Endothelial cell of umbilical vein (primary cell): ENCODE results near the gene BUB1B. TPM values are rescaled to one million over a fixed set of nuclear protein-coding genes. Genes with fewer than 3 reads are reported as not detected.

ENCODE experiments used
- BruUV-seq: library from RNA; stranded (reverse); fragments of 400-500 nt; replicated peaks from 2 replicates; lab custom pipeline; 2021; lab: Mats Ljungman, UMichigan
- CTCF ChIA-PET: fragments of 300-600, 350-600 bp; sonication (Branson Sonifier 250); formaldehyde crosslinking; loops from one replicate; lab custom pipeline; 2021; ENCODE audit warnings: antibody characterized with exemption, inconsistent platforms; lab: Charles Lee
- POLR2A ChIA-PET: fragments of 300-600, 350-600 bp; sonication (Branson Sonifier 250); formaldehyde crosslinking; loops from one replicate; lab custom pipeline; 2021; ENCODE audit warnings: antibody characterized with exemption, inconsistent platforms; lab: Charles Lee
- DNase-seq: peaks from one replicate; pipeline ENCODE4 v3.0.0-alpha.2; 2011; ENCODE audit warnings: low read depth, low spot score
- FAIRE-seq: peaks from 2 replicates; lab custom pipeline; 2011; peaks lifted over from hg19 to GRCh38; lab: Jason Lieb, UNC
- H2AFZ ChIP-seq: 2 replicates; pipeline ENCODE4 v1.6.0; 2012; ENCODE audit warnings: low read depth, low read length, control low read depth, inconsistent platforms
- H3K27ac ChIP-seq: 2 replicates; pipeline ENCODE4 v1.5.1; 2011; ENCODE audit warnings: low read depth, mild to moderate bottlenecking, control low read depth, low read length, moderate library complexity; ENCODE audit not compliant: insufficient read depth
- H3K27me3 ChIP-seq, 2 experiments: 2 replicates each; pipeline versions ENCODE4 v1.6.0 to v1.6.1; 2011; ENCODE audit warnings: low read length in 2 of 2, mixed read lengths in 1 of 2; ENCODE audit not compliant: control insufficient read depth in 2 of 2, insufficient read depth in 2 of 2
- H3K36me3 ChIP-seq, 2 experiments: 2 replicates in 1 of 2; 3 replicates in 1 of 2; pipeline ENCODE4 v1.5.1; 2011; ENCODE audit warnings: low read length in 2 of 2, mild to moderate bottlenecking in 1 of 2, moderate library complexity in 1 of 2; ENCODE audit not compliant: control insufficient read depth in 2 of 2, insufficient read depth in 2 of 2; ENCODE audit errors: extremely low read depth in 1 of 2
- H3K4me1 ChIP-seq: 3 replicates; pipeline ENCODE4 v1.5.1; 2011; ENCODE audit warnings: mild to moderate bottlenecking, low read length; ENCODE audit not compliant: control insufficient read depth, insufficient read depth; ENCODE audit errors: extremely low read depth
- H3K4me2 ChIP-seq: 2 replicates; pipeline ENCODE4 v1.6.1; 2011; ENCODE audit warnings: low read length, control low read depth, mixed read lengths; ENCODE audit not compliant: insufficient read depth
- H3K4me3 ChIP-seq, 3 experiments: fragments of 200-600 bp in 1 of 3; sonication (generic), shearing (Covaris generic) in 1 of 3; replicated peaks in 1 of 3; 2 replicates each; pipeline ENCODE4 v1.5.1; 2011 to 2016; ENCODE audit warnings: control low read depth in 3 of 3, low read length in 3 of 3, mild to moderate bottlenecking in 2 of 3, inconsistent platforms in 1 of 3, low read depth in 1 of 3, moderate library complexity in 1 of 3; ENCODE audit not compliant: insufficient read depth in 1 of 3
- H3K79me2 ChIP-seq: 2 replicates; pipeline ENCODE4 v1.6.0; 2012; ENCODE audit warnings: low read length, inconsistent platforms; ENCODE audit not compliant: control insufficient read depth, insufficient read depth
- H3K9ac ChIP-seq: replicated peaks from 2 replicates; pipeline ENCODE3; 2011; ENCODE audit warnings: low read length, control low read depth; ENCODE audit not compliant: insufficient read depth; ENCODE audit errors: extremely low read depth
- H3K9me1 ChIP-seq: replicated peaks from 3 replicates; pipeline ENCODE4 v1.6.0; 2011; ENCODE audit warnings: mild to moderate bottlenecking, low read length; ENCODE audit not compliant: control insufficient read depth, insufficient read depth; ENCODE audit errors: extremely low read depth
- H3K9me3 ChIP-seq: replicated peaks from 2 replicates; pipeline ENCODE4 v1.5.1; 2012; ENCODE audit warnings: low read length, inconsistent platforms; ENCODE audit not compliant: control insufficient read depth, insufficient read depth
- H4K20me1 ChIP-seq: replicated peaks from 2 replicates; pipeline ENCODE3; 2011; ENCODE audit warnings: mild to moderate bottlenecking, low read length; ENCODE audit not compliant: control insufficient read depth, insufficient read depth; ENCODE audit errors: extremely low read depth
- CTCF ChIP-seq, 2 donors: IDR thresholded peaks; 1 replicate in 1 of 2; 2 replicates in 1 of 2; pipeline ENCODE4 v1.5.1; 2011; ENCODE audit warnings: low read length in 2 of 2, mild to moderate bottlenecking in 2 of 2, moderate library complexity in 2 of 2, control low read depth in 1 of 2, inconsistent platforms in 1 of 2, low read depth in 1 of 2; ENCODE audit not compliant: insufficient read depth in 1 of 2; ENCODE audit errors: extremely low read depth in 1 of 2
- EZH2 ChIP-seq: IDR thresholded peaks from 2 replicates; pipeline ENCODE4 v1.6.1; 2012; ENCODE audit warnings: borderline replicate concordance, low read depth, mild to moderate bottlenecking, moderate library complexity, low read length, inconsistent platforms; ENCODE audit not compliant: severe bottlenecking
- FOS ChIP-seq: IDR thresholded peaks from 2 replicates; pipeline ENCODE4 v1.6.1; 2011; ENCODE audit warnings: mild to moderate bottlenecking, low read length, moderate library complexity, borderline replicate concordance; ENCODE audit not compliant: insufficient read depth
- GATA2 ChIP-seq: IDR thresholded peaks from 2 replicates; pipeline ENCODE4 v1.7.0; 2011; ENCODE audit warnings: low read depth, mild to moderate bottlenecking, moderate library complexity, mixed read lengths, low read length; ENCODE audit not compliant: insufficient read length, insufficient read depth
- JUN ChIP-seq: IDR thresholded peaks from 2 replicates; pipeline ENCODE4 v1.6.1; 2011; ENCODE audit warnings: borderline replicate concordance, low read depth; ENCODE audit not compliant: insufficient read length, insufficient read depth
- MAX ChIP-seq: IDR thresholded peaks from 2 replicates; pipeline ENCODE4 v1.6.1; 2011; ENCODE audit not compliant: insufficient read depth, insufficient read length
- MYC ChIP-seq: IDR thresholded peaks from one replicate; pipeline ENCODE4 v1.6.1; 2011; ENCODE audit warnings: mild to moderate bottlenecking, low read depth, low read length
- POLR2A ChIP-seq: IDR thresholded peaks from 2 replicates; pipeline ENCODE4 v1.6.1; 2012; ENCODE audit warnings: low read depth, mild to moderate bottlenecking, control low read depth, low read length
- POLR2AphosphoS5 ChIP-seq: IDR thresholded peaks from 2 replicates; pipeline ENCODE4 v1.6.1; 2012; ENCODE audit warnings: low read depth, mild to moderate bottlenecking, control low read depth, low read length, moderate library complexity; ENCODE audit not compliant: insufficient read depth
- dilution Hi-C: fragments of 300-500 bp; cut with MboI; formaldehyde crosslinking; loops from one replicate; pipeline ENCODE4 v1.15.0; 2019; ENCODE audit warnings: low sequenced_read_pairs; ENCODE audit not compliant: extremely low pct_ligation_motif_present
- intact Hi-C: fragments of 100-400 bp; cut with micrococcal nuclease; formaldehyde crosslinking; loops from one replicate; pipeline ENCODE4 v1.10.0; 2022
- polyA plus RNA-seq, 4 experiments: library from polyadenylated mRNA; depleted of rRNA in 3 of 4; stranded (reverse) in 3 of 4; unstranded in 1 of 4; fragments of >200 nt; gene quantifications; 2 replicates each; pipeline versions ENCODE4 v1.2.1 to v1.2.3, GENCODE V29; 2011 to 2012; ENCODE audit warnings: missing spikeins in 1 of 4
- total RNA-seq: library from RNA; stranded (reverse); gene quantifications from 2 replicates; pipeline ENCODE4 v1.2.3, GENCODE V29; 2021

Gene BUB1B
- total and polyA plus RNA-seq, 2 donors (not counting 3 experiments of a cell fraction or from before 2014, with no cell fraction given) = 12.2 to 69.8 TPM

GRCh38 chr15:40266828-40267304, 106.0 kb downstream of the BUB1B start:
- dilution Hi-C loops = no loop called here

More at GRCh38 chr15:40266828-40267304, 106.0 kb downstream of the BUB1B start:
- TF ChIP-seq POLR2AphosphoS5 = peak; percentile 53
- no peak for TF ChIP-seq MAX
- no peak for TF ChIP-seq CTCF (IDR thresholded peaks at IDR 0.05; ENCODE audit: extremely low read depth in 1 of 2, insufficient read depth in 1 of 2, low read depth in 1 of 2, low read length in 2 of 2)
- no peak for TF ChIP-seq EZH2
- TF ChIP-seq FOS = peak; percentile 99
- TF ChIP-seq GATA2 = peak; percentile 50
- TF ChIP-seq POLR2A = no peak
- TF ChIP-seq MYC = no peak
- peak; percentile 95 for TF ChIP-seq JUN
- FAIRE-seq (peak; percentile 99), DNase-seq (peak; percentile 94)
- Histone ChIP-seq H3K4me2 (no peak overlapping the region), H3K27me3 (peaks cover 3% of the 10 kb centered on the region in 2 experiments), H3K9me3 (no peaks in the 10 kb centered on the region), H3K79me2 (no peaks in the 10 kb centered on the region), H3K27ac (peak overlapping the region; percentile 61), H3K9ac (no peak overlapping the region), H3K36me3 (no peaks in the 10 kb centered on the region), H2AFZ (peak overlapping the region; percentile 81), H3K9me1 (no peaks in the 10 kb centered on the region), H4K20me1 (no peaks in the 10 kb centered on the region), H3K4me1 (peaks cover 9% of the 10 kb centered on the region), H3K4me3 (no peak overlapping the region)
- CTCF ChIA-PET = interaction anchor here (0.7 to 20.1 kb wide), 8 partner anchors 8 to 219 kb away, joined by 3 to 879 read pairs (median 6); partner anchors contain the start of gene PAK6
- POLR2A ChIA-PET = interaction anchor here (0.6 kb wide), 1 partner anchor 37 kb away, joined by 3 read pairs; no protein-coding TSS in a partner anchor
- BruUV-seq = no TSS peak
- intact Hi-C loops = no loop called here
